GM19324 (cell line): ENCODE measurements around the gene TMEM266.

Experiments
- ATAC-seq: cut with Tn5 transposase; IDR thresholded peaks from one replicate; pipeline ENCODE4 v1.9.1; 2021; ENCODE audit warnings: mild to moderate bottlenecking, moderate library complexity; ENCODE audit not compliant: unreplicated experiment, low FRiP score

TMEM266 gene

DNA sequence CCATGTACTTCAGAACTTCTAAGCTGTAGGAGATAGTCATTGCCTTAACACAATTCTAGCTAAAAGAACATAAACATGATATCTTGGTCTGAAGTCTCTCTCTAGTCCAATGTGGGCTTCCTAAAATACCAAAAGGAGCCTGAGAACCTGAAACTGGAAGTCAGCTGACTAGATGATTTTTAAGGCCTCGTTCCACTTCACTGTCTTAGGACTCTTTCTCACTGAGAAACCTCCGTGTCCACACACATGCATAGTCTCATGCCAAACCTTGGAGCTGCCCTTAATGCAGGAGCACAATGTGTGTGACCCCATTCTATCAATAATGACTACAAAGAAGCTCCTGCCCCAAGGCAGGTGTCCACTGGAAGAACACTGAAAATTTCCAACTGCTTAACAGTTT lies 163.7 kb downstream of the TMEM266 start:
- ATAC-seq: no peak

DNA sequence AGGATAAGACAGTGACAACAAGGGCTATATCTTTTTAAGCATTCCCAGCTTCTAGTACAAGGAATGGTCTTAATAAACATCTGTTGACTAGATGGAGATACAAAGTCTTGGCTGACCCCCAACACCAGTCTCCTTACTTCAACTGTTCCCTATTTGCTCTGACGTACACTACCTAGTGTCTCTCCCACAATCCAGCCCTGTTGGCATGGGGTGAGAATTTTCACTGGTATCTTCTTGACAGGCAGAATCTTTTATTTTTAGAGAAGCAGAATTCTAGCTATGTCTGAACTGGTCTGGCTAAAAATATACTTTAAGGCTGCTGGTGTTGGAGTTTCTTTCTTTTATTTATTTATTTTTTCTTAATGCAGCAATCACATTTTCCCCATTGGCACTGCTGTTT lies 169.5 kb downstream of the TMEM266 start:
- ATAC-seq: no peak

DNA sequence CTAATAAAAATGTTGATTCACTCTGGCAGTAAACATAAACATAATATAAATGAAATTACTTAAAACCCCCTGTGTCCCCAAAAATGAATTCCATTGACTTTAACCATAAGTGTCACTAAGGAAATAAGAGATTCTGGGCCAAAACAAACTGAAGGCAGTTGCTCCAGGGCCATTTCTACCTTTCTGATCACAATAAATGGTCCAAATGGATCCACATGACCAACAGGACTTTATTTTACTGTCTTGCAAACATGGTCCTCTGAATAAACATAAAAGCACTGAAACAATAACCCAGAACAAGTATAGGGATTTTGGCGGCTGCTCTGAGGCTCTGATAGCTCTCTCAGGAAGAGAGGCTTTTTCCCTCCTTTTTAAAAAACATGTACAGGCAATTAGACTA lies 174.1 kb downstream of the TMEM266 start:
- no peak for ATAC-seq

DNA sequence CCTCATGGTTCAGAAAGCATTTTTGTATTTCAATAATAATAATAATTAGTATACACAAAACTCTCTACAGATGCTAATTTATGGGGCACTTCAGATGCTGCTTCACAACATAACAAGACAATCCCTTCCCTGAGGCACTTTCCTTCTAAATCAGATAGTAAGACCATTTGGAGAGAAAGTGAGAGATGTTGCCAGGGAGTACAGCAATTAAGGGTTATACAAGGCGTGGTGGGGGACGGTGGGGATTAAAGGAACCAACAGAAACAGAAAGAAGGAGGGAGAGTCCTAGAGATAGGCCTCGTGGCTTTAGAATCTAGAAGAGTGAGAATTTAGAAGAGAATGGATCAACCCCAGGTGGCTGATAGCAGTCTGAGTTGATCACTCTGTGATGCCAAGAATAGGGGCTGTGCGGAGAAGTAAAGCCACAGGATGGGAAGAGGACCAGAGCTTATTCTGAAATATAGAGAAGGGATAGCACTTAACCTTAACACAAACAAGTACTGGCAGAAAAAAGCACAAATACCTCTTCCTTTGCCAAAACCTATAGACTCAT lies 174.6 kb downstream of the TMEM266 start:
- ATAC-seq: no peak

DNA sequence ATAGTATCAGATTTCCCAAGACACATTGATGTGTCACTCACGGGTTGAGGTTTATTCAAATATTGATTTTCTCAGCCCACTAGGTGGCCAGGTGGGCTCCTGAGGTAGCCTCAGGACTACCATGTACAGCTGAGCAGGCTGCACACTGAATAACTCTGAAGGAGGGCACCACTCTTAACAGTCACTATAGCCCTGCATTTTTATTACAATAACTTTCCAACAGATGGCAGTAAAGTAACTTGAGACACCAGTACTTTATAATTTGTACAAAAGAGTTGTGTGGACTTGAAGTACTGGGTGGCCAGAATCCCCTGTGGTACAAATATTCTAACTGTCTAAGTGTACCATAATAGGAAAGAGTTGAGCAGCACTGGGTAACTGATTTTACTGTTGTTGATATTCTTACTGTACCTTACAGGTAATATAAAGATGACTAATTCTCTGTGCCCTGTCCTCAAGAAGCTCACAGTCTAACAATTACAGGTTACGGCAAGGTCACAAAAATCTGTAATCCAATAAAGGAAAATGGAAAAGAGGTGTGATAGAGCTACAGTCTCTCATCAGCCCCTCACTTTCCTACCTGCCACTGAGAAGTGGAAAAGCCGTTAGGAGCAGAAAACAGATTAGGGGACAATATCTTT lies 175.5 kb downstream of the TMEM266 start:
- no peak for ATAC-seq

DNA sequence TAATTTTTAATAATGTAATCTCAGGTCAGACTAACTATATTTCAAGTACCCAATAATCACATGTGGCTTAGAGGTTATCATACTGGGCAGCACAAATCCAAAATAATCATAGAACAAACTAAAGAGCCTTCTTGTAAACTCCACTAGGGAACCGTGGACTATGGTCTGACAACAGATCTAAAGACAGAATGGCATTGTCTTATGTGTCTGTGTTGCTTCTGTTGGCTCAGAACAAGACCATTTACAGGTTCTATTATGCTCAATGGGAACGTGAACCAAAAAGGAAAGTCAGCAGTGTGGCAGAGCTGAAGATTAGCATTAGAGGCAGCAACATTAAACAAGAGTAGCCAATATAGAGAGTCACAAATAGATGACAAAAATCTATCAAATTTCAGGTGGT lies 176.6 kb downstream of the TMEM266 start:
- ATAC-seq: no peak

DNA sequence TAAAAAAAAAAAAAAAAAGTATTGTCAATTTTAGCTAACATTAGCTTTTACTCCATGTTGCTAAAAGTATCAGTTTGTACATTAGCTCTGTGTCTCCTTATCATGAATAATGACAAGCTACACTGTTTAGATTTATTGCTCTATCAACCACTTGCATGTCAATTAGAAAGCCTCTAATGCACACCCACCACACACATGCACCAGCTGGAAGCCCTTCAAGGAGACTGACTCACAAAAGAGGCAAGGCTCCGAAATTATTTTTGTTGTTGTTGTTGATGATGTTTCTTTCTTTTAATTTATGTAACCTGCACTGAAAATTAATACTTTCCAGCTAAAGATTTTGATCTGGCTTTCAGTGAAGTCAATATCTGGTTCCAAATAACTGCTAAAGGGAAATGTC lies 180.0 kb downstream of the TMEM266 start:
- no peak for ATAC-seq

DNA sequence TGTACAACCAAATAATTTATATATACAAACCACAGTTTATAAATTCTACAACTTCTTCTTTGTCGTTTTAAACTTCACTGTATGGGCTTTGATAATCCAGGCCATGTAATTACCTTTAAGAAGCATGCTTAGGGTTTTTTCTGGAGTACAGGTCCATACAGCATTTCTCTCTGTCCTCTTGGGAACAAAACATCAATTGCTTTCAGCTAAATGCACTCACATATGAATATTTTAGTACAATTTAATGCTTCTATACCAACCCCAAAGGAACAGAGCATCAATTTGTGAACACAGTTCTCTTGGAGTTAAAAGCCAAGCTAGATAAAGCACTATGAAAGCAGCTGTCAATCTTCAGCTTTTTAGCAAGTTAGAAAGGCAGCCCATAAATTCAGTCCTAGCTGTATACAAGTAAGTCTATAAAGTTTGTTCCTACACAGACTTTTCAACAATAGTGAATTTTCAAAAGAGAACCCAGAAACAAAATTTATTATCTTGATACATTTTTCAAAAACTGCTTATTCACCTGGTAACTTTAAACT lies 185.4 kb downstream of the TMEM266 start:
- ATAC-seq: no peak

DNA sequence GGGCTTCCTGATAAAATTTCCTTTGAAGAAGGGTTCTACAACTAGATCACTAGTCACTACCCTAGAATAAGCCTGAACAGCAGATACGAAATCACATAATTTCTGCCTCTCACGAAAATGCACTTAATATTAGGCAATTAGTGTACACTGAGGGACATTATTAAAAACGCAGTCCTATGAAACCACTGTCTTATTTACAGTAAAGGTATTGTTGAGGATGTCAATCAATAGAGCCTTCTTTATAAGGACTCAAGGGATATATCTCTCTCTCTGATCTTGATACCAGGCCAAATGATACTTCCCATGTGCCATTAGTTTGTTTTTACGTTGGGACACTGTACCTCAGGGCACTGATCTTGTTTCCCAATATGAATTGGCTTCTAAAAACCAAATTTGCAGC lies 191.9 kb downstream of the TMEM266 start:
- ATAC-seq: no peak

DNA sequence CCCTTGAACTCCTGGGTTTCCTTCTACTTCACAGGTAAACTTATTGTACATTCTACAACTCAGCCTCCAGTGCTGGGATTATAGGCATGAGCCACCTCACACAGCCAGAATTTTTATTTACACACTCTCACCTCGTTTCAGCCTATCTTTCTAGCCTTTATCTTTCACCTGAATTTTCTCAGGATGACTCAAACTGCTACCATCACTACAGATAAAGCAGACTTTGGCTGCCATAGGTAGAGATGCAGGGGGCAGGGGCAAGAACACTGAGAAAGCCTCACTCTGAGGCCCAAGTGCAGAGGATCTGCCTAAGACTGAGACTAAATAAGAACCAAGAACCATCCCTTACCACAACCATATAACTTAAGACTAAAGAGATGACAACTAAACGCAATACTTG lies 192.5 kb downstream of the TMEM266 start:
- no peak for ATAC-seq

DNA sequence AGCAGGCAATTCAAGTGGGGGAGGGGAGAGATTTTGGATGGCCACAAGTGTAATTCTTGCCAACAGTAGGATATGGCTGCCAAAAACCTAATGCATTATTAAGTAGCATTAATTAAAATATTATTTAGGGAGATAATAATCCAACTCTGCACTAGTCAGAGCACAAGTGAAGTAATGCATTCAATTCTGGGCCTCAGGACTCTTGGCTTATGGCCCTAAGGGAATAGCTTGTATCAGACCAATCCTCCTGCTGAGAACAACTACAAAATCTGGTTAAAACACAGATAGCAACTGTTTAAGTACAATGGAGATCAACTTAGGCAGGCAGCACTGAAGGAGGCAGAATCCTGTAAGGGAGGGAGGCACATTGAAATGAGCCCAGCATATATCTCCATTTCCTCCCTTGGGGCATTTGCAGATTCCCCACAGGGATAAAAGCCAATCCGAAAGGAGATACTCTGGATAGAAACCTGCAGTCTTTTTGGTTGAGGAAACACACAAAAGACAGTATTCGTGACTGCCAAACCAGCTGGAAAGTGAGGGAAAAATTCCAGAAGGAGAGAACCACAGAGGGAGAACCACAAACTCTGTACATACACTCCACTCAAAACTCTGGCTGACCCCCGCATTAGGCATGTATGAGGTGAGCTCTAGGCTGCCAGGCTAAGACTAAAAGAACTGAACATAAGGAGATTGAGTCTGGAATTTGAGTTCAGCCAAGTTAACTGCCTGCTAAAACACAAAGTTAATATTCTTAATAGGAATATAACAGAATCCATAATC lies 194.1 kb downstream of the TMEM266 start:
- ATAC-seq: no peak
